Kidney (tissue), 14 donors: Measurements from ENCODE around the gene RNU7-1. TPM values are rescaled to one million over a fixed set of nuclear protein-coding genes. Genes with fewer than 3 reads are reported as not detected.

Experiments used
- DNase-seq, 5 donors: peaks; one replicate each; pipeline ENCODE4 v3.0.0-alpha.2; 2013 to 2020
- FAIRE-seq: peaks from 2 replicates; lab custom pipeline; 2012; peaks lifted over from hg19 to GRCh38; lab: Jason Lieb, UNC
- H3K27ac ChIP-seq, 2 donors: one replicate each; pipeline ENCODE4 v1.7.0; 2013; ENCODE audit warnings: low read depth in 2 of 2, low read length in 2 of 2, inconsistent platforms in 1 of 2
- H3K27me3 ChIP-seq: one replicate; pipeline ENCODE4 v1.7.1; 2013; ENCODE audit warnings: low read length, inconsistent platforms; ENCODE audit not compliant: control insufficient read depth, insufficient read depth
- H3K36me3 ChIP-seq, 3 donors: one replicate each; pipeline versions ENCODE4 v1.7.0 to v1.7.1; 2013; ENCODE audit warnings: low read length in 3 of 3, control low read depth in 1 of 3, inconsistent platforms in 1 of 3; ENCODE audit not compliant: insufficient read depth in 3 of 3, control insufficient read depth in 2 of 3
- H3K4me1 ChIP-seq, 3 donors: one replicate each; pipeline versions ENCODE4 v1.7.0 to v1.7.1; 2013; ENCODE audit warnings: low read length in 3 of 3, inconsistent platforms in 1 of 3, low read depth in 1 of 3; ENCODE audit not compliant: control insufficient read depth in 2 of 3, insufficient read depth in 2 of 3
- H3K4me3 ChIP-seq, 3 donors: one replicate each; pipeline versions ENCODE4 v1.7.0 to v1.8.1; 2013; ENCODE audit warnings: low read length in 3 of 3, control low read depth in 1 of 3, inconsistent platforms in 1 of 3
- H3K9ac ChIP-seq, 3 donors: one replicate each; pipeline versions ENCODE4 v1.7.0 to v1.7.1; 2013; ENCODE audit warnings: low read length in 3 of 3, control low read depth in 1 of 3, inconsistent platforms in 1 of 3
- H3K9me3 ChIP-seq, 3 donors: one replicate each; pipeline versions ENCODE4 v1.7.0 to v1.7.1; 2013; ENCODE audit warnings: low read length in 3 of 3, control low read depth in 1 of 3, inconsistent platforms in 1 of 3; ENCODE audit not compliant: control insufficient read depth in 2 of 3, insufficient read depth in 1 of 3
- intact Hi-C: fragments of 100-400 bp; cut with DNase I; formaldehyde crosslinking; loops from one replicate; pipeline ENCODE4 v1.11.1; 2022
- polyA plus RNA-seq: library from polyadenylated mRNA; stranded (reverse); fragments of 350-450 nt; fragmentation: Illumina TruSeq; extraction: RNeasy Lipid Tissue Mini Kit (QIAGEN cat#74804); gene quantifications from one replicate; pipeline ENCODE4 v1.2.3, GENCODE V29; 2014; ENCODE audit warnings: low read depth, low replicate concordance; ENCODE audit not compliant: insufficient read depth
- total RNA-seq: library from RNA; stranded (reverse); fragmentation: NEBNext Ultra II Directional; extraction: Animal tissue kit (Norgen Biotek cat#: 25700); gene quantifications from one replicate; pipeline ENCODE4 v1.2.1, GENCODE V29; 2021
- TF ChIP-seq, protein P1 (sequence below): IDR thresholded peaks from 3 replicates; pipeline ENCODE4 v1.5.1; 2012; ENCODE audit warnings: mild to moderate bottlenecking, moderate library complexity, borderline replicate concordance; ENCODE audit not compliant: insufficient read depth; ENCODE audit errors: extremely low read depth
- donor health status: control.
- donor health status: control.
- donor health status: control.
- donor health status: control.
- donor health status: control.
- donor health status: DM: yes; HTN: yes; CAD: no.
- donor health status: Normal renal cell carcinoma (clear cell type).

Gene RNU7-1
- total and polyA plus RNA-seq, 2 donors from 2014 or later, result not detected

- H3K4me3 ChIP-seq, result peak overlapping the region; percentile 75 to 78 (median 76)
- H3K27me3 ChIP-seq, result no peaks in the 10 kb centered on the region
- TF ChIP-seq, protein P1, sequence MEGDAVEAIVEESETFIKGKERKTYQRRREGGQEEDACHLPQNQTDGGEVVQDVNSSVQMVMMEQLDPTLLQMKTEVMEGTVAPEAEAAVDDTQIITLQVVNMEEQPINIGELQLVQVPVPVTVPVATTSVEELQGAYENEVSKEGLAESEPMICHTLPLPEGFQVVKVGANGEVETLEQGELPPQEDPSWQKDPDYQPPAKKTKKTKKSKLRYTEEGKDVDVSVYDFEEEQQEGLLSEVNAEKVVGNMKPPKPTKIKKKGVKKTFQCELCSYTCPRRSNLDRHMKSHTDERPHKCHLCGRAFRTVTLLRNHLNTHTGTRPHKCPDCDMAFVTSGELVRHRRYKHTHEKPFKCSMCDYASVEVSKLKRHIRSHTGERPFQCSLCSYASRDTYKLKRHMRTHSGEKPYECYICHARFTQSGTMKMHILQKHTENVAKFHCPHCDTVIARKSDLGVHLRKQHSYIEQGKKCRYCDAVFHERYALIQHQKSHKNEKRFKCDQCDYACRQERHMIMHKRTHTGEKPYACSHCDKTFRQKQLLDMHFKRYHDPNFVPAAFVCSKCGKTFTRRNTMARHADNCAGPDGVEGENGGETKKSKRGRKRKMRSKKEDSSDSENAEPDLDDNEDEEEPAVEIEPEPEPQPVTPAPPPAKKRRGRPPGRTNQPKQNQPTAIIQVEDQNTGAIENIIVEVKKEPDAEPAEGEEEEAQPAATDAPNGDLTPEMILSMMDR, result no peak
- intact Hi-C loops, result no loop called here
- peaks cover 0 to 3% (median 2%) of the 10 kb centered on the region in 3 donors for H3K36me3 ChIP-seq
- H3K9me3 ChIP-seq, result no peaks in the 10 kb centered on the region
- peaks cover 0 to 51% (median 37%) of the 10 kb centered on the region in 3 donors for H3K4me1 ChIP-seq
- peak overlapping the region; percentile 43 to 80 (median 61) for H3K9ac ChIP-seq
- peak overlapping the region; percentile 87 to 93 for H3K27ac ChIP-seq
- no peak for FAIRE-seq
- DNase-seq, result peak in 3 of 5 donors; percentile 20 to 80 (median 79)
Observed at GRCh38 chr12:6928022-6928702, 15.5 kb upstream of the RNU7-1 start.

DNA sequence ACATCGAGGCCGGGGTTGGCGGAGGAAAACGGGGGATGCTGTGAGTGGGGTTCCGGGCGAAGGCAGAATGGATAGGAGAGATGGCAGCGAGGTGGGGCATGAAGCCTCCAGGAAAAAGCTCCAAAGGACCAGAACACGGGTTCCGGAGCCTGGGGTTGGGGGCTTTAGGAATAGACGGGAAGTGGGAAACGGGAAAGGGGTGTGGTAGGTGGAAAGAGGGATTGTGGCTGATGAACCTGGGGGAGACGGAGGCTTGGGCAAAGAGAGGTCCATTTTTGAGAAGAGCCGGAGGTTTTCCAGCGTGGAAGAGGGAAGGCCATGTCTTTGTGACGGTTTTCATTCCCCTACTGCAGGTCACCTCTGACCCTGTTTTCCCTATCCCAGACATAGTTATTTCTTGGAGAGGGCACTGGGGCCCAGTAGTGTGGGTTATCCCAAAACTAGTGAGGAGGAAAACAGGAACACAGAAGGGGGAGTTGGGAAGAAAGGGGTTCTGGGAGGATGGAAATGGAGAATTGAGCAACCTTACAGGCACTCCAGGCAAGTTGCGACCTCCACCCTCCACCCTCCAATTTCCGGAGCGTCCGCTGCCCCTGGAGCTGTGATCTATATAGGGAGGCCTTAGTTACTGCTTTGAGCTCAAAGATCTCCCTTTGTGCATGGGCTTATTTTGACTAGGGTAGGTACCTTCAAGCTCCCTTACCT lies 14.8 kb upstream of the RNU7-1 start:
- Histone ChIP-seq H3K9me3 (no peaks in the 10 kb centered on the region), H3K4me3 (peak overlapping the region; percentile 75 to 78 (median 76)), H3K9ac (peak overlapping the region; percentile 43 to 80 (median 61)), H3K27me3 (no peaks in the 10 kb centered on the region), H3K27ac (peak overlapping the region; percentile 87 to 93), H3K4me1 (peaks cover 0 to 51% (median 37%) of the 10 kb centered on the region in 3 donors), H3K36me3 (peaks cover 2 to 3% (median 2%) of the 10 kb centered on the region in 3 donors)
- TF ChIP-seq, protein P1, result no peak
- FAIRE-seq (no peak), DNase-seq (no peak)
- intact Hi-C loops, result no loop called here

DNA sequence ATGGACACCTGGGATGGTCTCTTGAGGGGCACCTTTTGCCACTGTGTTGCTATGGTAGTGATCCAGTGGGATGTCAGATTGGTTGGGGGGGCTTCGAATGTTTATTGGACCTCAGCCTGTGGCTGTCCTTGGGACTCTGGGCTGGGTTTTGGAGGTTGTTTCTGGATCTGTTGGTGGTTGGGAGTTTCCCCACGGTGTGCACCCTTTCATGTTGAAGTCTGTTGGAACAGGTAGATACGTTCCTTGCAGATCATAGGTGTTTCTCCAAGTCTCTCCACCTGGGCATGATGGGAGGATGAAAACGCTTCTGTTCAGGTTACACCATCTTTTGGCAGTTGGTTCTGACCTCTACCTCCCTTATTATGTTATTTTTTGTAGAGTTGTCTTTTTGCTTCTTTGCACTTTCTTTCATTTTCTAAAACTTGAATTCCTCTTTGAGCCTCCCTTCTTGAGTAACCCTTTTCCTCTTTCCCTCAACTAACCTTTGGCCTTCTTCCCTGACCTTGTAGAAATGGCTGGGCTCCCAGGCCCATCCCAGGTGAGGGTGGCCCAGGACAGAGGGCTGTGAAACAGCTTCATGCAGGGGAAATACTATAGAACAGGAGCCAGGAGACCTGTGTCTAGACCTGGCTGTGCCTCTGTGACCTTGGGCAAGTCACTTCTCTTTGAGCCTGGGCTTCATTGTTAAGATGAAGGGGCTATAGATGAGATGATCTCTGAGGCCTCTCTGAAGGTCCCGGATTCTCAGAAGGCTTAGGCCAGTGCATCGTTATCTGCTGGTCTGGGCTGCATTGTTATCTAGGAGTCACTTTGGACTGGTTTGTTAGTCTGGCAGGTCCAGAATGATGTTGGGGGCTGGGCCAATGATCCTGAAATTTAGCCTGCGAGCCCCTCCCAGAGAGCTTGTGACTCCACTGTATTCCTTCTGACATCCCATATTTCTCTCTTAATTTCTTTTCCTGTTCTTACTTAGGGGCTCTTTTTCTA lies 13.9 kb upstream of the RNU7-1 start:
- FAIRE-seq, result no peak
- H3K27ac ChIP-seq, result peak overlapping the region; percentile 87 to 93

More for the DNA sequence above, 13.9 kb upstream of the RNU7-1 start:
- peaks cover 0 to 43% (median 33%) of the 10 kb centered on the region in 3 donors for H3K4me1 ChIP-seq
- H3K9me3 ChIP-seq, result no peaks in the 10 kb centered on the region
- H3K4me3 ChIP-seq, result peak overlapping the region; percentile 75 to 78 (median 76)
- DNase-seq, result peak in 1 of 5 donors; percentile 41
- intact Hi-C loops, result no loop called here
- TF ChIP-seq, protein P1, result no peak
- H3K9ac ChIP-seq, result peak overlapping the region; percentile 43 to 80 (median 61)
- H3K36me3 ChIP-seq, result peaks cover 2 to 10% (median 3%) of the 10 kb centered on the region in 3 donors
- no peaks in the 10 kb centered on the region for H3K27me3 ChIP-seq
